ENCODE results near the gene SLC1A5. TPM values are rescaled to one million over a fixed set of nuclear protein-coding genes. Genes with fewer than 3 reads are reported as not detected.
"Not testable (repeated sequence)": the region's sequence is repeated elsewhere in the genome, so short reads cannot be mapped to it uniquely, and the experiment has no call there.

Gene SLC1A5
- polyA plus RNA-seq, 3 donors: 34.6 to 64.9 (median 57.3) TPM

- peaks cover 40 to 54% of the 10 kb centered on the region in 2 donors for H3K4me1 ChIP-seq (ENCODE audit: control insufficient read depth in 1 of 2, insufficient read depth in 2 of 2, low read length in 2 of 2)
- H3K4me1 Mint-ChIP-seq: peaks cover 51% of the 10 kb centered on the region
- no peak overlapping the region for H3K4me3 Mint-ChIP-seq
- peak overlapping the region in 1 of 2 donors; percentile 7 for H3K27ac ChIP-seq (ENCODE audit: low read depth in 1 of 2, low read length in 2 of 2)
- H3K9me3 Mint-ChIP-seq: no peaks in the 10 kb centered on the region
- no peak overlapping the region for H3K4me2 ChIP-seq (replicated peaks; ENCODE audit: extremely low read depth, low read length, poor library complexity, severe bottlenecking)
- peaks cover 43 to 64% of the 10 kb centered on the region in 2 donors for H3K36me3 Mint-ChIP-seq
- no peak for TF ChIP-seq CTCF (IDR thresholded peaks at IDR 0.05)
- 97% methylated on average over 6 of the region's 7 CpGs for WGBS (ENCODE audit: insufficient coverage)
- intact Hi-C loops (cut with micrococcal nuclease): no loop called here
- peak overlapping the region in 4 of 7 donors; percentile 46 to 56 (median 50) for H3K27ac Mint-ChIP-seq
- H3K27me3 Mint-ChIP-seq (ENCODE audit: low read depth in 3 of 3): peaks cover 0 to 3% (median 0%) of the 10 kb centered on the region in 3 donors
- no peak overlapping the region for H2AFZ ChIP-seq (ENCODE audit: insufficient read depth, low read depth, low read length, poor library complexity, severe bottlenecking)
- H3K9ac ChIP-seq (ENCODE audit: insufficient read depth, low read length, poor library complexity, severe bottlenecking): no peak overlapping the region
- no peaks in the 10 kb centered on the region for H3K27me3 ChIP-seq (ENCODE audit: control insufficient read depth in 2 of 2, insufficient read depth in 2 of 2, low read length in 2 of 2)
- no peak for DNase-seq
- H3K9me3 ChIP-seq (replicated peaks in 1 of 2; ENCODE audit: control insufficient read depth in 1 of 2, insufficient read depth in 1 of 2, low read length in 2 of 2): no peaks in the 10 kb centered on the region
- peaks cover 68% of the 10 kb centered on the region for H4K20me1 ChIP-seq (ENCODE audit: insufficient read depth, low read length)
- H3K4me3 ChIP-seq (replicated peaks in 1 of 3; ENCODE audit: low read depth in 2 of 3, low read length in 3 of 3): no peak overlapping the region
- peaks cover 61% of the 10 kb centered on the region for H3K79me2 ChIP-seq (ENCODE audit: insufficient read depth, low read length)
- peaks cover 38 to 62% of the 10 kb centered on the region in 2 donors for H3K36me3 ChIP-seq (replicated peaks in 1 of 2; ENCODE audit: control insufficient read depth in 1 of 2, insufficient read depth in 2 of 2, low read length in 2 of 2)
Observed at GRCh38 chr19:46782355-46783019, 5.9 kb downstream of the SLC1A5 start.

- H3K9me3 Mint-ChIP-seq; H3K9ac ChIP-seq (ENCODE audit: insufficient read depth, low read length, poor library complexity, severe bottlenecking); H3K27me3 Mint-ChIP-seq (ENCODE audit: low read depth in 3 of 3); H3K27me3 ChIP-seq (ENCODE audit: control insufficient read depth in 2 of 2, insufficient read depth in 2 of 2, low read length in 2 of 2); H3K9me3 ChIP-seq (replicated peaks in 1 of 2; ENCODE audit: control insufficient read depth in 1 of 2, insufficient read depth in 1 of 2, low read length in 2 of 2); H2AFZ ChIP-seq (ENCODE audit: insufficient read depth, low read depth, low read length, poor library complexity, severe bottlenecking): not testable (repeated sequence)
- Histone ChIP-seq H3K4me2 (replicated peaks; ENCODE audit: extremely low read depth, low read length, poor library complexity, severe bottlenecking) (peak overlapping the region; percentile 14), H3K27ac (ENCODE audit: low read depth in 1 of 2, low read length in 2 of 2) (peak overlapping the region; percentile 2 to 51), H3K79me2 (ENCODE audit: insufficient read depth, low read length) (peaks cover 21% of the 10 kb centered on the region), H3K4me1 (ENCODE audit: control insufficient read depth in 1 of 2, insufficient read depth in 2 of 2, low read length in 2 of 2) (peaks cover 10 to 13% of the 10 kb centered on the region in 2 donors), H3K4me3 (replicated peaks in 1 of 3; ENCODE audit: low read depth in 2 of 3, low read length in 3 of 3) (peak overlapping the region in 1 of 3 experiments; percentile 11), H4K20me1 (ENCODE audit: insufficient read depth, low read length) (peaks cover 41% of the 10 kb centered on the region), H3K36me3 (replicated peaks in 1 of 2; ENCODE audit: control insufficient read depth in 1 of 2, insufficient read depth in 2 of 2, low read length in 2 of 2) (peaks cover 57 to 82% of the 10 kb centered on the region in 2 donors)
- peak overlapping the region in 1 of 2 donors; percentile 20 for H3K4me3 Mint-ChIP-seq
- peak overlapping the region in 6 of 7 donors; percentile 18 to 86 (median 69) for H3K27ac Mint-ChIP-seq
- intact Hi-C loops (cut with micrococcal nuclease): loop anchor here in 1 of 2 donors (5.0 kb wide), 1 partner anchor 64 kb away; no protein-coding TSS in a partner anchor
- peaks cover 18% of the 10 kb centered on the region for H3K4me1 Mint-ChIP-seq
- peaks cover 59 to 81% of the 10 kb centered on the region in 2 donors for H3K36me3 Mint-ChIP-seq
- WGBS (ENCODE audit: insufficient coverage): 57% methylated on average over 1 of the region's 12 CpGs
- TF ChIP-seq CTCF (IDR thresholded peaks at IDR 0.05): peak; percentile 59
- DNase-seq: peak in 2 of 3 donors; percentile 32 to 44
Observed at GRCh38 chr19:46777956-46778645, 10.3 kb downstream of the SLC1A5 start.

Data from CD14-positive monocyte (primary cell).